Spleen (tissue), 11 donors: ENCODE measurements around the gene TNFRSF14. TPM values are rescaled to one million over a fixed set of nuclear protein-coding genes. Genes with fewer than 3 reads are reported as not detected.

Experiments
- DNase-seq: peaks from one replicate; pipeline ENCODE4 v3.0.0-alpha.2; 2020
- H3K27ac ChIP-seq, 8 donors: fragments of 200-600 bp; sonication (generic) in 7 of 8; 1 replicate in 4 of 8; 2 replicates in 4 of 8; pipeline versions ENCODE4 v1.5.0 to v1.8.0; 2016 to 2021; ENCODE audit warnings: inconsistent platforms in 4 of 8, mild to moderate bottlenecking in 4 of 8, moderate library complexity in 1 of 8
- H3K27me3 ChIP-seq, 7 donors: fragments of 200-600 bp; sonication (generic) in 6 of 7; replicated peaks in 1 of 7; 1 replicate in 4 of 7; 2 replicates in 3 of 7; pipeline versions ENCODE4 v1.5.0 to v1.8.0; 2016 to 2021; ENCODE audit warnings: inconsistent platforms in 3 of 7, mild to moderate bottlenecking in 1 of 7
- H3K36me3 ChIP-seq, 6 donors: fragments of 200-600 bp; sonication (generic) in 5 of 6; 1 replicate in 4 of 6; 2 replicates in 2 of 6; pipeline versions ENCODE4 v1.5.0 to v1.8.0; 2016 to 2021; ENCODE audit warnings: inconsistent platforms in 2 of 6
- H3K4me1 ChIP-seq, 6 donors: fragments of 200-600 bp; sonication (generic) in 5 of 6; 1 replicate in 3 of 6; 2 replicates in 3 of 6; pipeline versions ENCODE4 v1.5.0 to v1.8.0; 2016 to 2021; ENCODE audit warnings: inconsistent platforms in 3 of 6
- H3K4me3 ChIP-seq, 8 donors: fragments of 200-600 bp; sonication (generic) in 7 of 8; 1 replicate in 4 of 8; 2 replicates in 4 of 8; pipeline versions ENCODE4 v1.5.0 to v1.8.0; 2016 to 2021; ENCODE audit warnings: inconsistent platforms in 4 of 8, mild to moderate bottlenecking in 4 of 8, moderate library complexity in 2 of 8
- H3K9me3 ChIP-seq, 8 donors: fragments of 200-600 bp; sonication (generic) in 7 of 8; 1 replicate in 4 of 8; 2 replicates in 4 of 8; pipeline versions ENCODE4 v1.5.0 to v1.8.0; 2016 to 2021; ENCODE audit warnings: inconsistent platforms in 4 of 8
- CTCF ChIP-seq, 11 experiments: fragments of 200-600 bp in 7 of 11; fragments of 450-650 bp in 4 of 11; sonication (generic) in 4 of 11; IDR thresholded peaks in 8 of 11; conservative IDR thresholded peaks in 3 of 11; 1 replicate in 7 of 11; 2 replicates in 4 of 11; pipeline versions ENCODE4 v1.4.0 to v1.8.0; 2016 to 2021; ENCODE audit warnings: antibody characterized with exemption in 11 of 11, inconsistent platforms in 4 of 11, mild to moderate bottlenecking in 1 of 11
- POLR2A ChIP-seq, 3 donors: fragments of 450-650 bp; IDR thresholded peaks; one replicate each; pipeline ENCODE4 v1.5.1; 2017; ENCODE audit warnings: antibody characterized with exemption in 3 of 3, mild to moderate bottlenecking in 1 of 3
- POLR2AphosphoS5 ChIP-seq, 3 donors: sonication (generic); formaldehyde crosslinking; IDR thresholded peaks; one replicate each; pipeline ENCODE4 v1.5.1; 2017; ENCODE audit warnings: antibody characterized with exemption in 3 of 3
- WGBS, 5 donors: extraction: QIAGEN DNeasy Blood & Tissue Kit in 3 of 5; methylation state at CpG; one replicate each; pipeline versions ENCODE4 v1.1.5 to v1.1.7; 2013 to 2018; 5-methylcytosine and 5-hydroxymethylcytosine counted together
- intact Hi-C: fragments of 100-400 bp; cut with DNase I; formaldehyde crosslinking; loops from one replicate; pipeline ENCODE4 v1.15.0; 2023; ENCODE audit warnings: low total_unique reads
- polyA plus RNA-seq, 3 donors: library from polyadenylated mRNA; stranded (reverse); fragments of 200-250 nt; gene quantifications; one replicate each; pipeline ENCODE4 v1.2.1, GENCODE V29; 2013
- total RNA-seq, 7 donors: library from RNA; depleted of rRNA in 3 of 7; stranded (reverse); fragments of >200 nt in 3 of 7; fragmentation: NEBNext Ultra II Directional in 4 of 7; extraction: Animal tissue kit (Norgen Biotek cat#: 25700) in 4 of 7; gene quantifications; one replicate each; pipeline versions ENCODE4 v1.1.0 to v1.2.1, GENCODE V29; 2016 to 2021
- donor health status: healthy with polysubstance abuse.
- donor health status: DM: no; HTN: no; CAD: no; lungs with moderate emphysema.
- donor health status: DM: no; HTN: no; CAD: no.
- donor health status: Bipolar disorder and iron deficiency.
- donor health status: healthy.
- donor health status: DM: no; HTN: no; CAD: no.
- donor health status: DM: yes; HTN: yes; CAD: no.

Gene TNFRSF14
- total and polyA plus RNA-seq, 10 donors = 146 to 366 (median 191) TPM

- H3K27ac ChIP-seq = peak overlapping the region in 1 of 8 donors; percentile 98
- 86 to 89% (median 87%) methylated on average over 14 to 35 of the region's 35 CpGs for WGBS, 5 donors
- peaks cover 31 to 74% (median 47%) of the 10 kb centered on the region in 6 donors for H3K4me1 ChIP-seq
- DNase-seq = no peak
- H3K4me3 ChIP-seq = no peak overlapping the region
- intact Hi-C loops = no loop called here
- peak in 2 of 3 donors; percentile 35 to 64 for TF ChIP-seq POLR2AphosphoS5 (IDR thresholded peaks at IDR 0.05)
- TF ChIP-seq POLR2A (IDR thresholded peaks at IDR 0.05) = no peak
- TF ChIP-seq CTCF (IDR thresholded peaks at IDR 0.05 in 8 of 11, conservative IDR thresholded peaks at IDR 0.05 in 3 of 11) = no peak
- no peaks in the 10 kb centered on the region for H3K27me3 ChIP-seq
- peaks cover 0 to 69% (median 62%) of the 10 kb centered on the region in 6 donors for H3K36me3 ChIP-seq
- H3K9me3 ChIP-seq = no peaks in the 10 kb centered on the region
Observed at GRCh38 chr1:2559509-2560298, 3.5 kb downstream of the TNFRSF14 start.

- Histone ChIP-seq H3K36me3 (peaks cover 0 to 69% (median 62%) of the 10 kb centered on the region in 6 donors), H3K27me3 (no peaks in the 10 kb centered on the region), H3K9me3 (no peaks in the 10 kb centered on the region), H3K4me1 (peaks cover 23 to 67% (median 40%) of the 10 kb centered on the region in 6 donors), H3K27ac (no peak overlapping the region), H3K4me3 (no peak overlapping the region)
- intact Hi-C loops = no loop called here
- TF ChIP-seq POLR2AphosphoS5 (IDR thresholded peaks at IDR 0.05) (no peak), POLR2A (IDR thresholded peaks at IDR 0.05) (no peak), CTCF (IDR thresholded peaks at IDR 0.05 in 8 of 11, conservative IDR thresholded peaks at IDR 0.05 in 3 of 11) (no peak)
- 91 to 94% (median 92%) methylated on average over 14 to 15 of the region's 15 CpGs; no CpG with 5 or more reads in 1 of the 5 donors for WGBS, 5 donors
- no peak for DNase-seq
Observed at GRCh38 chr1:2560299-2561073, 4.3 kb downstream of the TNFRSF14 start.

- TF ChIP-seq CTCF (IDR thresholded peaks at IDR 0.05 in 8 of 11, conservative IDR thresholded peaks at IDR 0.05 in 3 of 11) (no peak), POLR2AphosphoS5 (IDR thresholded peaks at IDR 0.05) (no peak), POLR2A (IDR thresholded peaks at IDR 0.05) (no peak)
- WGBS, 5 donors = 89 to 94% (median 91%) methylated on average over 11 of the region's 11 CpGs
- peaks cover 0 to 69% (median 62%) of the 10 kb centered on the region in 6 donors for H3K36me3 ChIP-seq
Observed at GRCh38 chr1:2561446-2561845, 5.3 kb downstream of the TNFRSF14 start.

More at GRCh38 chr1:2561446-2561845, 5.3 kb downstream of the TNFRSF14 start:
- no peak overlapping the region for H3K4me3 ChIP-seq
- no peaks in the 10 kb centered on the region for H3K27me3 ChIP-seq
- no peak overlapping the region for H3K27ac ChIP-seq
- DNase-seq = no peak
- intact Hi-C loops = no loop called here
- peaks cover 20 to 61% (median 36%) of the 10 kb centered on the region in 6 donors for H3K4me1 ChIP-seq
- H3K9me3 ChIP-seq = no peaks in the 10 kb centered on the region
